ENCODE measurements around the gene P2RY14. TPM values are rescaled to one million over a fixed set of nuclear protein-coding genes. Genes with fewer than 3 reads are reported as not detected.

Gene P2RY14
- total and polyA plus RNA-seq, 2 of the 13 experiments (the other 11 are each of a cell fraction or from before 2014, with no cell fraction given): not detected

DNA sequence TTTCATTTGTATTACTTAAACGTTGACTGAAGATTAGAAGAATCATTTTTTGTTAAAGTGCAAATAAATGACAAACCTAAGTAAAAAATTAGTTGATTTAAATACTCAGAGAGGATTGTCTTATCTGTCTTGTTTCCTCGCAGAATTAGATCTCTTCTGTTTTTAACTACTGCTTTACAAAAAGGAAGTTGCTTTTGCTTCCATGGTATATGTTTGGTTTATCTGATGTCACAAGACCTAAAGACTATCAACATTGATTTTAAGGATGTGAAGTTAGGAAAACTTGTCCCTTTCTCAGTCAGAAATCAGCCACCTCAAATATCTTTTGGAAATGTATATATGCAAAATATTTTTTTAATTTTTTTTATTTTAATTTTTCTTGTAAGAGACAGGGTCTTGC lies 104.0 kb downstream of the P2RY14 start:
- Histone ChIP-seq H3K27ac (ENCODE audit: extremely low read length, insufficient read depth, low read length) (no peak overlapping the region), H3K9ac (ENCODE audit: insufficient read depth, low read depth, low read length) (no peak overlapping the region), H3K4me3 (replicated peaks in 1 of 3; ENCODE audit: insufficient read depth in 1 of 3, low read depth in 2 of 3, low read length in 3 of 3) (no peak overlapping the region), H3K36me3 (replicated peaks in 1 of 2; ENCODE audit: control insufficient read depth in 1 of 2, insufficient read depth in 2 of 2, low read length in 2 of 2) (no peaks in the 10 kb centered on the region), H3K9me3 (ENCODE audit: low read length) (no peaks in the 10 kb centered on the region), H3K4me1 (ENCODE audit: insufficient read depth, low read length) (peaks cover 78% of the 10 kb centered on the region), H4K20me1 (ENCODE audit: insufficient read depth, low read length) (no peaks in the 10 kb centered on the region), H3K27me3 (ENCODE audit: control insufficient read depth in 1 of 2, insufficient read depth in 2 of 2, low read length in 2 of 2) (no peaks in the 10 kb centered on the region), H2AFZ (ENCODE audit: low read length) (no peak overlapping the region), H3K4me2 (ENCODE audit: low read depth, low read length) (no peak overlapping the region), H3K79me2 (ENCODE audit: insufficient read depth, low read length) (no peaks in the 10 kb centered on the region)
- WGBS (ENCODE audit: low lambda C conversion rate): 86% methylated on average over 2 of the region's 2 CpGs
- FAIRE-seq: no peak
- no peak for DNase-seq (ENCODE audit: low spot score)
- BruUV-seq (replicated peaks): no TSS peak
- intact Hi-C loops (cut with micrococcal nuclease; ENCODE audit: unreplicated experiment): no loop called here
- POLR2A ChIA-PET: no interaction called here
- in situ Hi-C loops (cut with HindIII; ENCODE audit: extremely low pct_ligation_motif_present, low pct_unique_long_range_greater_than_20kb): loop anchor here (5.0 kb wide), 1 partner anchor 53 kb away; no protein-coding TSS in a partner anchor
- ATAC-seq: no peak
- CTCF ChIA-PET (ENCODE audit: low intra/inter-chr PET ratio, low total read pairs): no interaction called here
- TF ChIP-seq MBNL3 (CRISPR knock-in tag; conservative IDR thresholded peaks at IDR 0.05): no peak
- TF ChIP-seq, protein P1, sequence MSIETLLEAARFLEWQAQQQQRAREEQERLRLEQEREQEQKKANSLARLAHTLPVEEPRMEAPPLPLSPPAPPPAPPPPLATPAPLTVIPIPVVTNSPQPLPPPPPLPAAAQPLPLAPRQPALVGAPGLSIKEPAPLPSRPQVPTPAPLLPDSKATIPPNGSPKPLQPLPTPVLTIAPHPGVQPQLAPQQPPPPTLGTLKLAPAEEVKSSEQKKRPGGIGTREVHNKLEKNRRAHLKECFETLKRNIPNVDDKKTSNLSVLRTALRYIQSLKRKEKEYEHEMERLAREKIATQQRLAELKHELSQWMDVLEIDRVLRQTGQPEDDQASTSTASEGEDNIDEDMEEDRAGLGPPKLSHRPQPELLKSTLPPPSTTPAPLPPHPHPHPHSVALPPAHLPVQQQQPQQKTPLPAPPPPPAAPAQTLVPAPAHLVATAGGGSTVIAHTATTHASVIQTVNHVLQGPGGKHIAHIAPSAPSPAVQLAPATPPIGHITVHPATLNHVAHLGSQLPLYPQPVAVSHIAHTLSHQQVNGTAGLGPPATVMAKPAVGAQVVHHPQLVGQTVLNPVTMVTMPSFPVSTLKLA (IDR thresholded peaks at IDR 0.05): no peak
- no peak for TF ChIP-seq CREM (IDR thresholded peaks at IDR 0.05)
- TF ChIP-seq CREM (CRISPR knock-in tag; IDR thresholded peaks at IDR 0.05): no peak
- TF ChIP-seq, protein P2, sequence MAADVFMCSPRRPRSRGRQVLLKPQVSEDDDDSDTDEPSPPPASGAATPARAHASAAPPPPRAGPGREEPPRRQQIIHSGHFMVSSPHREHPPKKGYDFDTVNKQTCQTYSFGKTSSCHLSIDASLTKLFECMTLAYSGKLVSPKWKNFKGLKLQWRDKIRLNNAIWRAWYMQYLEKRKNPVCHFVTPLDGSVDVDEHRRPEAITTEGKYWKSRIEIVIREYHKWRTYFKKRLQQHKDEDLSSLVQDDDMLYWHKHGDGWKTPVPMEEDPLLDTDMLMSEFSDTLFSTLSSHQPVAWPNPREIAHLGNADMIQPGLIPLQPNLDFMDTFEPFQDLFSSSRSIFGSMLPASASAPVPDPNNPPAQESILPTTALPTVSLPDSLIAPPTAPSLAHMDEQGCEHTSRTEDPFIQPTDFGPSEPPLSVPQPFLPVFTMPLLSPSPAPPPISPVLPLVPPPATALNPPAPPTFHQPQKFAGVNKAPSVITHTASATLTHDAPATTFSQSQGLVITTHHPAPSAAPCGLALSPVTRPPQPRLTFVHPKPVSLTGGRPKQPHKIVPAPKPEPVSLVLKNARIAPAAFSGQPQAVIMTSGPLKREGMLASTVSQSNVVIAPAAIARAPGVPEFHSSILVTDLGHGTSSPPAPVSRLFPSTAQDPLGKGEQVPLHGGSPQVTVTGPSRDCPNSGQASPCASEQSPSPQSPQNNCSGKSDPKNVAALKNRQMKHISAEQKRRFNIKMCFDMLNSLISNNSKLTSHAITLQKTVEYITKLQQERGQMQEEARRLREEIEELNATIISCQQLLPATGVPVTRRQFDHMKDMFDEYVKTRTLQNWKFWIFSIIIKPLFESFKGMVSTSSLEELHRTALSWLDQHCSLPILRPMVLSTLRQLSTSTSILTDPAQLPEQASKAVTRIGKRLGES (CRISPR knock-in tag; IDR thresholded peaks at IDR 0.05; ENCODE audit: borderline replicate concordance): no peak
- TF ChIP-seq, protein P3, sequence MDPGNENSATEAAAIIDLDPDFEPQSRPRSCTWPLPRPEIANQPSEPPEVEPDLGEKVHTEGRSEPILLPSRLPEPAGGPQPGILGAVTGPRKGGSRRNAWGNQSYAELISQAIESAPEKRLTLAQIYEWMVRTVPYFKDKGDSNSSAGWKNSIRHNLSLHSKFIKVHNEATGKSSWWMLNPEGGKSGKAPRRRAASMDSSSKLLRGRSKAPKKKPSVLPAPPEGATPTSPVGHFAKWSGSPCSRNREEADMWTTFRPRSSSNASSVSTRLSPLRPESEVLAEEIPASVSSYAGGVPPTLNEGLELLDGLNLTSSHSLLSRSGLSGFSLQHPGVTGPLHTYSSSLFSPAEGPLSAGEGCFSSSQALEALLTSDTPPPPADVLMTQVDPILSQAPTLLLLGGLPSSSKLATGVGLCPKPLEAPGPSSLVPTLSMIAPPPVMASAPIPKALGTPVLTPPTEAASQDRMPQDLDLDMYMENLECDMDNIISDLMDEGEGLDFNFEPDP (CRISPR knock-in tag; conservative IDR thresholded peaks at IDR 0.05): no peak
- TF ChIP-seq, protein P4, sequence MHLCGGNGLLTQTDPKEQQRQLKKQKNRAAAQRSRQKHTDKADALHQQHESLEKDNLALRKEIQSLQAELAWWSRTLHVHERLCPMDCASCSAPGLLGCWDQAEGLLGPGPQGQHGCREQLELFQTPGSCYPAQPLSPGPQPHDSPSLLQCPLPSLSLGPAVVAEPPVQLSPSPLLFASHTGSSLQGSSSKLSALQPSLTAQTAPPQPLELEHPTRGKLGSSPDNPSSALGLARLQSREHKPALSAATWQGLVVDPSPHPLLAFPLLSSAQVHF (CRISPR knock-in tag; IDR thresholded peaks at IDR 0.05): no peak
- no peak for TF ChIP-seq YY1 (IDR thresholded peaks at IDR 0.05; ENCODE audit: insufficient read depth, insufficient replicate concordance, low read depth, low read length)
- TF ChIP-seq ZSCAN29 (CRISPR knock-in tag; conservative IDR thresholded peaks at IDR 0.05): no peak
- TF ChIP-seq ZNF326 (CRISPR knock-in tag; IDR thresholded peaks at IDR 0.05; ENCODE audit: borderline replicate concordance): no peak
- no peak for TF ChIP-seq NPAS2 (CRISPR knock-in tag; IDR thresholded peaks at IDR 0.05; ENCODE audit: borderline replicate concordance)
- no peak for TF ChIP-seq IKZF1 (IDR thresholded peaks at IDR 0.05)
- TF ChIP-seq ETV6 (CRISPR knock-in tag; conservative IDR thresholded peaks at IDR 0.05): no peak
- TF ChIP-seq ZNF550 (CRISPR knock-in tag; IDR thresholded peaks at IDR 0.05; ENCODE audit: borderline replicate concordance): no peak
- TF ChIP-seq, protein P5, sequence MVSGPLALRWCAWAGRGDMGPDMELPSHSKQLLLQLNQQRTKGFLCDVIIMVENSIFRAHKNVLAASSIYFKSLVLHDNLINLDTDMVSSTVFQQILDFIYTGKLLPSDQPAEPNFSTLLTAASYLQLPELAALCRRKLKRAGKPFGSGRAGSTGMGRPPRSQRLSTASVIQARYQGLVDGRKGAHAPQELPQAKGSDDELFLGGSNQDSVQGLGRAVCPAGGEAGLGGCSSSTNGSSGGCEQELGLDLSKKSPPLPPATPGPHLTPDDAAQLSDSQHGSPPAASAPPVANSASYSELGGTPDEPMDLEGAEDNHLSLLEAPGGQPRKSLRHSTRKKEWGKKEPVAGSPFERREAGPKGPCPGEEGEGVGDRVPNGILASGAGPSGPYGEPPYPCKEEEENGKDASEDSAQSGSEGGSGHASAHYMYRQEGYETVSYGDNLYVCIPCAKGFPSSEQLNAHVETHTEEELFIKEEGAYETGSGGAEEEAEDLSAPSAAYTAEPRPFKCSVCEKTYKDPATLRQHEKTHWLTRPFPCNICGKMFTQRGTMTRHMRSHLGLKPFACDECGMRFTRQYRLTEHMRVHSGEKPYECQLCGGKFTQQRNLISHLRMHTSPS (CRISPR knock-in tag; IDR thresholded peaks at IDR 0.05; ENCODE audit: low read depth): no peak
- no peak for TF ChIP-seq ZC3H4 (CRISPR knock-in tag; IDR thresholded peaks at IDR 0.05; ENCODE audit: borderline replicate concordance)
- no peak for TF ChIP-seq TOE1 (CRISPR knock-in tag; IDR thresholded peaks at IDR 0.05)

Measured in HepG2 (cell line).